K562 (cell line): ENCODE results near the gene DPH2. TPM values are rescaled to one million over a fixed set of nuclear protein-coding genes. Genes with fewer than 3 reads are reported as not detected.

Source experiments
- ATAC-seq: fragments of 200-7000 bp; cut with Tn5 transposase; 3 replicates; pipeline ENCODE4 v1.9.1; 2020; ENCODE audit warnings: moderate library complexity
- BruUV-seq: library from RNA; stranded (reverse); fragments of 400-500 nt; replicated peaks from 2 replicates; lab custom pipeline; 2021; lab: Mats Ljungman, UMichigan
- CTCF ChIA-PET: fragments of 300-600 bp; formaldehyde crosslinking; extraction: SDS; loops from one replicate; lab custom pipeline; 2021; ENCODE audit warnings: low intra/inter-chr PET ratio; lab: Yijun Ruan, JAX
- POLR2A ChIA-PET: fragments of 300-600, 350-650 bp; sonication (Branson Sonifier 250); formaldehyde crosslinking; extraction: SDS; loops from one replicate; lab custom pipeline; 2021; ENCODE audit warnings: antibody characterized with exemption, inconsistent platforms; lab: Yijun Ruan, JAX
- DNase-seq, 4 experiments: peaks; one replicate each; pipeline versions ENCODE4 v3.0.0 to v3.0.0-alpha.2; 2011 to 2018; ENCODE audit warnings: low spot score in 3 of 4, mixed read lengths in 3 of 4; ENCODE audit errors: extremely low read depth in 1 of 4
- FAIRE-seq: peaks from 2 replicates; lab custom pipeline; 2011; peaks lifted over from hg19 to GRCh38; lab: Jason Lieb, UNC
- H2AFZ ChIP-seq: 2 replicates; pipeline ENCODE4 v1.6.0; 2011; ENCODE audit warnings: low read depth, low read length, control low read depth, inconsistent platforms
- H3K27ac ChIP-seq: fragments of 200-600 bp; 3 replicates; pipeline ENCODE4 v1.8.0; 2011; ENCODE audit warnings: low read depth, mild to moderate bottlenecking, control low read depth, inconsistent platforms, low read length, moderate library complexity, mixed read lengths; ENCODE audit errors: extremely low read depth
- H3K27me3 ChIP-seq, 2 experiments: fragments of 300-600 bp in 1 of 2; 2 replicates in 1 of 2; 3 replicates in 1 of 2; pipeline versions ENCODE4 v1.6.0 to v1.8.0; 2011; ENCODE audit warnings: inconsistent platforms in 2 of 2, low read length in 2 of 2, mild to moderate bottlenecking in 1 of 2, mixed read lengths in 1 of 2, moderate library complexity in 1 of 2; ENCODE audit not compliant: control insufficient read depth in 2 of 2, insufficient read depth in 2 of 2
- H3K36me3 ChIP-seq: fragments of 300-600 bp; 3 replicates; pipeline ENCODE4 v1.8.0; 2011; ENCODE audit warnings: mild to moderate bottlenecking, low read length, inconsistent platforms; ENCODE audit not compliant: control insufficient read depth, insufficient read depth
- H3K4me1 ChIP-seq, 2 experiments: fragments of 200-600 bp in 1 of 2; replicated peaks in 1 of 2; 2 replicates in 1 of 2; 3 replicates in 1 of 2; pipeline versions ENCODE4 v1.5.1 to v1.8.0; 2011; ENCODE audit warnings: inconsistent platforms in 2 of 2, low read length in 2 of 2, mild to moderate bottlenecking in 1 of 2, mixed read lengths in 1 of 2, moderate library complexity in 1 of 2; ENCODE audit not compliant: control insufficient read depth in 2 of 2, insufficient read depth in 2 of 2
- H3K4me2 ChIP-seq: 2 replicates; pipeline ENCODE4 v1.6.1; 2011; ENCODE audit warnings: low read length, control low read depth, inconsistent platforms, mixed read lengths; ENCODE audit not compliant: insufficient read depth
- H3K4me3 ChIP-seq: fragments of 200-600 bp; sonication (generic), shearing (Covaris generic); 2 replicates; pipeline ENCODE4 v1.5.1; 2016; ENCODE audit warnings: control low read depth, inconsistent platforms
- H3K79me2 ChIP-seq: fragments of 200-600 bp; 3 replicates; pipeline ENCODE4 v1.8.0; 2011; ENCODE audit warnings: low read length, inconsistent platforms; ENCODE audit not compliant: control insufficient read depth, insufficient read depth
- H3K9ac ChIP-seq, 2 experiments: 2 replicates each; pipeline versions ENCODE4 v1.6.0 to v1.6.1; 2011; ENCODE audit warnings: low read depth in 2 of 2, low read length in 2 of 2, control low read depth in 1 of 2, inconsistent platforms in 1 of 2, mild to moderate bottlenecking in 1 of 2, mixed read lengths in 1 of 2; ENCODE audit not compliant: insufficient read depth in 1 of 2
- H3K9me1 ChIP-seq: one replicate; pipeline ENCODE4 v1.6.0; 2011; ENCODE audit warnings: inconsistent platforms, mild to moderate bottlenecking, low read length, moderate library complexity; ENCODE audit not compliant: control insufficient read depth, insufficient read depth
- H3K9me3 ChIP-seq: replicated peaks from 2 replicates; pipeline ENCODE4 v1.5.1; 2011; ENCODE audit warnings: low read depth, low read length, inconsistent platforms; ENCODE audit not compliant: control insufficient read depth, insufficient read depth
- H4K20me1 ChIP-seq: replicated peaks from 2 replicates; pipeline ENCODE4 v1.6.1; 2011; ENCODE audit warnings: low read length, inconsistent platforms, mixed read lengths; ENCODE audit not compliant: control insufficient read depth, insufficient read depth
- ARID2 ChIP-seq: fragments of 450-650 bp; IDR thresholded peaks from 2 replicates; pipeline ENCODE4 v1.6.1; 2017; ENCODE audit warnings: antibody characterized with exemption, mild to moderate bottlenecking
- MTA1 ChIP-seq: fragments of 450-650 bp; IDR thresholded peaks from 2 replicates; pipeline ENCODE4 v1.6.1; 2017; ENCODE audit warnings: borderline replicate concordance
- POU5F1 ChIP-seq: fragments of 150-350 bp; IDR thresholded peaks from 2 replicates; pipeline ENCODE4 v1.6.1; 2014; ENCODE audit warnings: borderline replicate concordance, low read length, low read depth, mild to moderate bottlenecking; ENCODE audit not compliant: partially characterized antibody
- WGBS: fragments of 100-300 bp; shearing (Covaris generic); methylation state at CpG from one replicate; pipeline ENCODE4 v1.1.6; 2016; ENCODE audit warnings: low coverage, mixed read lengths; ENCODE audit not compliant: insufficient coverage; ENCODE audit errors: missing lambda C conversion rate; 5-methylcytosine and 5-hydroxymethylcytosine counted together
- in situ Hi-C: fragments of 300-500 bp; cut with MboI; formaldehyde crosslinking; loops from 4 replicates; pipeline ENCODE4 v1.15.0; 2018; ENCODE audit warnings: inconsistent platforms, mixed read lengths
- intact Hi-C: fragments of 100-400 bp; cut with micrococcal nuclease; formaldehyde crosslinking; loops from 2 replicates; pipeline ENCODE4 v1.14.2; 2022
- polyA plus RNA-seq, 8 experiments: library from polyadenylated mRNA; depleted of rRNA in 4 of 8; stranded (reverse) in 5 of 8; unstranded in 3 of 8; fragments of >200 nt; fragmentation: Nextera tagmentation in 2 of 8; fragmentation: Illumina TruSeq in 1 of 8; extraction: Ambion mirVana in 2 of 8; extraction: Trizol in 1 of 8; gene quantifications; 2 replicates each; pipeline versions ENCODE4 v1.2.1 to v1.2.3, GENCODE V29; 2011 to 2014; ENCODE audit warnings: inconsistent platforms in 1 of 8, missing spikeins in 1 of 8
- total RNA-seq, 7 experiments: library from RNA; depleted of rRNA in 6 of 7; stranded (reverse); fragments of >200 nt in 6 of 7; fragmentation: Illumina TruSeq in 2 of 7; extraction: Trizol in 2 of 7; gene quantifications; 2 replicates each; pipeline versions ENCODE4 v1.2.1 to v1.2.3, GENCODE V29; 2011 to 2021; ENCODE audit warnings: low replicate concordance in 1 of 7
- TF ChIP-seq, protein P1 (sequence below): fragments of 200-800 bp; sonication (Bioruptor generic); IDR thresholded peaks from 2 replicates; pipeline ENCODE4 v1.6.1; 2017; ENCODE audit warnings: missing genetic modification characterization, missing compliant biosample characterization

Gene DPH2
- total and polyA plus RNA-seq, 9 of the 15 experiments (the other 6 are each of a cell fraction or from before 2014, with no cell fraction given) = 17.9 to 94.1 (median 68.1) TPM

DNA sequence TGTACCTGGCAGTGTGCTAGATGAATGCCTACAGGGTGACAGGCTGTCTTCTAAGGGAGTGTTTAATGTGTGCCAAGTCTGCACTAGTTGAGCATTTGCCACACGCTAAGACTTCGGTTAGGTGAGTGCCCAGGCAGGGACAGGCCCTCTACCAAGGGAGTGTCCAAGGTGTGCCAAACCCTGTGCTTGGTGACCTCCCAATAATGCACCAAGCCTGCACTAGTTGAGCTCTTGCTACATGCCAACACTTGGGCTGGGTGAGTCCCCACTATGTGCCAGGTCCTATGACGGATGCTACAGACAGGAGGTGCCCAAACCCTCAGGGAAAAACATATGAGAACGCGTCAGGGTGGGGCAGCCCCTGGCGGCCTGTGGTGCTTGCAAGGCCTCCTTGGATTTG, 50.7 kb downstream of the DPH2 start:
- ChIA-PET POLR2A (interaction anchor here (0.8 to 3.0 kb wide), 5 partner anchors 9 to 18 kb away, joined by 3 to 20 read pairs (median 12); partner anchors contain the start of gene SLC6A9), CTCF (interaction anchor here (0.6 kb wide), 1 partner anchor 368 kb away, joined by 3 read pairs; no protein-coding TSS in a partner anchor)
- Histone ChIP-seq H4K20me1 (no peaks in the 10 kb centered on the region; the same call in 1 of the 2 replicates), H3K4me2 (no peak overlapping the region), H3K4me3 (no peak overlapping the region), H3K36me3 (0 out of 3 replicates have a peak, but pooled peaks cover 7% of the 10 kb centered on the region), H3K4me1 (peaks cover 0 to 31% of the 10 kb centered on the region in 2 experiments; a peak in 3 of 5 replicates), H3K9ac (no peak overlapping the region), H3K79me2 (no peaks in the 10 kb centered on the region), H3K9me1 (no peaks in the 10 kb centered on the region), H3K27me3 (no peaks in the 10 kb centered on the region), H2AFZ (no peak overlapping the region), H3K27ac (no peak overlapping the region), H3K9me3 (no peaks in the 10 kb centered on the region)
- no TSS peak for BruUV-seq
- FAIRE-seq (no peak), DNase-seq (no peak), ATAC-seq (no peak)
- 75% methylated on average over 6 of the region's 6 CpGs for WGBS
- in situ Hi-C loops = no loop called here
- TF ChIP-seq POU5F1 (no peak), ARID2 (no peak), MTA1 (no peak)
- TF ChIP-seq, protein P1, sequence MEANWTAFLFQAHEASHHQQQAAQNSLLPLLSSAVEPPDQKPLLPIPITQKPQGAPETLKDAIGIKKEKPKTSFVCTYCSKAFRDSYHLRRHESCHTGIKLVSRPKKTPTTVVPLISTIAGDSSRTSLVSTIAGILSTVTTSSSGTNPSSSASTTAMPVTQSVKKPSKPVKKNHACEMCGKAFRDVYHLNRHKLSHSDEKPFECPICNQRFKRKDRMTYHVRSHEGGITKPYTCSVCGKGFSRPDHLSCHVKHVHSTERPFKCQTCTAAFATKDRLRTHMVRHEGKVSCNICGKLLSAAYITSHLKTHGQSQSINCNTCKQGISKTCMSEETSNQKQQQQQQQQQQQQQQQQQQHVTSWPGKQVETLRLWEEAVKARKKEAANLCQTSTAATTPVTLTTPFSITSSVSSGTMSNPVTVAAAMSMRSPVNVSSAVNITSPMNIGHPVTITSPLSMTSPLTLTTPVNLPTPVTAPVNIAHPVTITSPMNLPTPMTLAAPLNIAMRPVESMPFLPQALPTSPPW = no peak
- intact Hi-C loops = no loop called here
